IMR-90 (cell line): Measurements from ENCODE around the gene PSKH1. TPM values are rescaled to one million over a fixed set of nuclear protein-coding genes. Genes with fewer than 3 reads are reported as not detected.
A peak's percentile ranks its signal among the peaks of the same experiment; 100 is the strongest.

Source experiments
- ATAC-seq: fragments of 200-7000 bp; cut with Tn5 transposase; 2 replicates; pipeline ENCODE4 v1.9.1; 2020; ENCODE audit warnings: low read depth, mild to moderate bottlenecking, moderate library complexity
- BruUV-seq: library from RNA; stranded (reverse); fragments of 400-500 nt; replicated peaks from 2 replicates; lab custom pipeline; 2021; lab: Mats Ljungman, UMichigan
- CTCF ChIA-PET: fragments of 300-600 bp; formaldehyde crosslinking; extraction: SDS; loops from one replicate; lab custom pipeline; 2021; ENCODE audit warnings: antibody characterized with exemption; lab: Yijun Ruan, JAX
- POLR2A ChIA-PET: fragments of 300-600 bp; sonication (Branson Sonifier 250); formaldehyde crosslinking; loops from one replicate; lab custom pipeline; 2022; ENCODE audit warnings: antibody characterized with exemption; ENCODE audit not compliant: unreplicated experiment; lab: Charles Lee
- DNase-seq: peaks from one replicate; pipeline ENCODE4 v3.0.0; 2013
- H2AFZ ChIP-seq: replicated peaks from 2 replicates; pipeline ENCODE3; 2013; ENCODE audit warnings: low read length, mild to moderate bottlenecking; ENCODE audit not compliant: poor library complexity
- H2AK5ac ChIP-seq: 2 replicates; pipeline ENCODE4 v1.6.1; 2013; ENCODE audit warnings: low read depth, low read length, inconsistent platforms
- H2AK9ac ChIP-seq: replicated peaks from 2 replicates; pipeline ENCODE3; 2013; ENCODE audit warnings: mild to moderate bottlenecking, low read depth, low read length, moderate library complexity; ENCODE audit not compliant: poor library complexity
- H2BK120ac ChIP-seq: 2 replicates; pipeline ENCODE4 v1.6.1; 2013; ENCODE audit warnings: low read depth, low read length, inconsistent platforms
- H2BK15ac ChIP-seq: 3 replicates; pipeline ENCODE4 v1.6.1; 2013; ENCODE audit warnings: low read depth, low read length, inconsistent platforms
- H2BK20ac ChIP-seq: 2 replicates; pipeline ENCODE4 v1.6.1; 2013; ENCODE audit warnings: low read depth, mild to moderate bottlenecking, inconsistent platforms, low read length, moderate library complexity
- H2BK5ac ChIP-seq: 2 replicates; pipeline ENCODE4 v1.6.1; 2013; ENCODE audit warnings: mild to moderate bottlenecking, low read depth, low read length, inconsistent platforms; ENCODE audit not compliant: poor library complexity, severe bottlenecking
- H3K14ac ChIP-seq: replicated peaks from 2 replicates; pipeline ENCODE4 v1.6.1; 2013; ENCODE audit warnings: low read depth, low read length, inconsistent platforms
- H3K18ac ChIP-seq: 2 replicates; pipeline ENCODE4 v1.6.1; 2013; ENCODE audit warnings: low read depth, low read length, control low read depth
- H3K23ac ChIP-seq: 2 replicates; pipeline ENCODE4 v1.6.1; 2013; ENCODE audit warnings: low read depth, low read length, inconsistent platforms
- H3K27ac ChIP-seq: 2 replicates; pipeline ENCODE4 v1.5.1; 2013; ENCODE audit warnings: mild to moderate bottlenecking, control low read depth, low read length; ENCODE audit not compliant: insufficient read depth
- H3K27me3 ChIP-seq: 2 replicates; pipeline ENCODE4 v1.6.1; 2013; ENCODE audit warnings: low read length; ENCODE audit not compliant: control insufficient read depth, insufficient read depth
- H3K36me3 ChIP-seq: 2 replicates; pipeline ENCODE4 v1.6.1; 2013; ENCODE audit warnings: low read length, mixed read lengths; ENCODE audit not compliant: control insufficient read depth, insufficient read depth
- H3K4ac ChIP-seq: 2 replicates; pipeline ENCODE4 v1.6.1; 2013; ENCODE audit warnings: low read depth, low read length, inconsistent platforms
- H3K4me1 ChIP-seq: 2 replicates; pipeline ENCODE4 v1.6.1; 2013; ENCODE audit warnings: low read length, mixed read lengths; ENCODE audit not compliant: control insufficient read depth, insufficient read depth
- H3K4me2 ChIP-seq: 2 replicates; pipeline ENCODE4 v1.6.1; 2013; ENCODE audit warnings: low read depth, mild to moderate bottlenecking, control low read depth, low read length, moderate library complexity
- H3K4me3 ChIP-seq: 2 replicates; pipeline ENCODE4 v1.5.1; 2013; ENCODE audit warnings: low read depth, mild to moderate bottlenecking, control low read depth, low read length, moderate library complexity; ENCODE audit not compliant: insufficient read depth
- H3K56ac ChIP-seq: 2 replicates; pipeline ENCODE4 v1.6.1; 2013; ENCODE audit warnings: low read length, inconsistent platforms; ENCODE audit not compliant: insufficient read depth; ENCODE audit errors: extremely low read depth
- H3K79me1 ChIP-seq, 2 experiments: 2 replicates each; pipeline ENCODE4 v1.6.1; 2013; ENCODE audit warnings: low read length in 2 of 2, inconsistent platforms in 1 of 2, low read depth in 1 of 2
- H3K9ac ChIP-seq: 2 replicates; pipeline ENCODE4 v1.6.1; 2013; ENCODE audit warnings: low read depth, low read length, control low read depth
- H3K9me1 ChIP-seq: 2 replicates; pipeline ENCODE4 v1.6.1; 2013; ENCODE audit warnings: low read length, inconsistent platforms; ENCODE audit not compliant: insufficient read depth
- H3K9me3 ChIP-seq: 2 replicates; pipeline ENCODE4 v1.6.1; 2013; ENCODE audit warnings: low read length; ENCODE audit not compliant: control insufficient read depth, insufficient read depth
- H4K20me1 ChIP-seq: 2 replicates; pipeline ENCODE4 v1.6.1; 2013; ENCODE audit warnings: low read length, inconsistent platforms; ENCODE audit not compliant: insufficient read depth
- H4K5ac ChIP-seq: 2 replicates; pipeline ENCODE4 v1.6.1; 2013; ENCODE audit warnings: mild to moderate bottlenecking, low read depth, low read length, control low read depth
- H4K8ac ChIP-seq, 2 experiments: 2 replicates each; pipeline ENCODE4 v1.6.1; 2013; ENCODE audit warnings: low read depth in 2 of 2, low read length in 2 of 2, control low read depth in 1 of 2, inconsistent platforms in 1 of 2
- H4K91ac ChIP-seq: 2 replicates; pipeline ENCODE4 v1.6.1; 2013; ENCODE audit warnings: low read depth, low read length, inconsistent platforms; ENCODE audit not compliant: insufficient read depth
- CEBPB ChIP-seq: IDR thresholded peaks from 2 replicates; pipeline ENCODE4 v1.6.1; 2012; ENCODE audit warnings: low read depth, low read length, improper control_type of control experiment
- CHD1 ChIP-seq: IDR thresholded peaks from 2 replicates; pipeline ENCODE4 v1.6.1; 2012; ENCODE audit warnings: low read depth, low read length, improper control_type of control experiment
- CTCF ChIP-seq: conservative IDR thresholded peaks from 2 replicates; pipeline ENCODE4 v1.5.1; 2012; ENCODE audit warnings: mild to moderate bottlenecking, low read depth, low read length, improper control_type of control experiment
- ELK1 ChIP-seq: fragments of 150-350 bp; IDR thresholded peaks from 2 replicates; pipeline ENCODE4 v1.6.1; 2016; ENCODE audit warnings: low read depth, mild to moderate bottlenecking, low read length, moderate library complexity, borderline replicate concordance
- MAZ ChIP-seq: IDR thresholded peaks from 2 replicates; pipeline ENCODE4 v1.6.1; 2012; ENCODE audit warnings: low read depth, mild to moderate bottlenecking, low read length, improper control_type of control experiment, moderate library complexity, borderline replicate concordance
- MXI1 ChIP-seq: IDR thresholded peaks from 2 replicates; pipeline ENCODE4 v1.6.1; 2012; ENCODE audit warnings: low read depth, mild to moderate bottlenecking, low read length, moderate library complexity, borderline replicate concordance
- POLR2A ChIP-seq: IDR thresholded peaks from 2 replicates; pipeline ENCODE4 v1.6.1; 2012; ENCODE audit warnings: mild to moderate bottlenecking, low read depth, low read length
- RAD21 ChIP-seq: IDR thresholded peaks from 2 replicates; pipeline ENCODE4 v1.6.1; 2012; ENCODE audit warnings: low read length, improper control_type of control experiment
- RCOR1 ChIP-seq: IDR thresholded peaks from 2 replicates; pipeline ENCODE4 v1.6.1; 2012; ENCODE audit warnings: mild to moderate bottlenecking, low read length, improper control_type of control experiment; ENCODE audit not compliant: insufficient replicate concordance
- SMC3 ChIP-seq: fragments of 150-350 bp; IDR thresholded peaks from 2 replicates; pipeline ENCODE4 v1.6.1; 2016; ENCODE audit warnings: low read depth, mild to moderate bottlenecking, antibody characterized with exemption, low read length, moderate library complexity
- USF2 ChIP-seq: fragments of 150-350 bp; IDR thresholded peaks from 2 replicates; pipeline ENCODE4 v1.6.1; 2017; ENCODE audit warnings: mild to moderate bottlenecking, antibody characterized with exemption, low read length, low read depth
- WGBS, 2 experiments: methylation state at CpG; one replicate each; pipeline versions ENCODE4 v1.1.5 to v1.1.7; 2013; ENCODE audit warnings: missing lambda C conversion rate in 2 of 2; ENCODE audit not compliant: insufficient read length in 1 of 2; ENCODE audit errors: extremely low coverage in 2 of 2; 5-methylcytosine and 5-hydroxymethylcytosine counted together
- dilution Hi-C: fragments of 300-500 bp; cut with HindIII; formaldehyde crosslinking; loops from one replicate; pipeline ENCODE4 v1.14.3; 2018; ENCODE audit warnings: low sequenced_read_pairs; ENCODE audit not compliant: unreplicated experiment
- in situ Hi-C: fragments of 300-500 bp; cut with MboI; formaldehyde crosslinking; loops from 3 replicates; pipeline ENCODE4 v1.14.3; 2019; ENCODE audit warnings: low sequenced_read_pairs, inconsistent platforms, mixed read lengths
- intact Hi-C: fragments of 100-400 bp; cut with micrococcal nuclease; formaldehyde crosslinking; loops from 2 replicates; pipeline ENCODE4 v1.10.0; 2022
- polyA plus RNA-seq, 3 experiments: library from polyadenylated mRNA; depleted of rRNA; stranded (reverse); fragments of >200 nt; gene quantifications; 2 replicates each; pipeline ENCODE4 v1.2.3, GENCODE V29; 2012; ENCODE audit warnings: low replicate concordance in 1 of 3
- total RNA-seq: library from RNA; depleted of rRNA; stranded (reverse); fragments of >200 nt; gene quantifications from 2 replicates; pipeline ENCODE4 v1.2.3, GENCODE V29; 2012

The PSKH1 gene
- total and polyA plus RNA-seq, 2 of the 4 experiments (the other 2 are of a cell fraction): 11.5 to 26.7 TPM

GRCh38 chr16:67942510-67943255 lies 49.6 kb downstream of the PSKH1 start (continued):
- no peak for TF ChIP-seq ELK1

GRCh38 chr16:67943256-67943618 lies 50.2 kb downstream of the PSKH1 start:
- no peak overlapping the region for H3K4me3 ChIP-seq
- H2AFZ ChIP-seq: peak overlapping the region; percentile 14
- peaks cover 61% of the 10 kb centered on the region for H4K20me1 ChIP-seq
- H3K18ac ChIP-seq: no peak overlapping the region
- no peak overlapping the region for H3K4me2 ChIP-seq
- H3K14ac ChIP-seq: no peak overlapping the region
- POLR2A ChIA-PET: no interaction called here
- H3K79me1 ChIP-seq: peaks cover 14 to 79% of the 10 kb centered on the region in 2 experiments
- H2AK9ac ChIP-seq: no peak overlapping the region
- H2BK5ac ChIP-seq: no peak overlapping the region
- no peak overlapping the region for H4K91ac ChIP-seq
- H2BK15ac ChIP-seq: no peak overlapping the region
- peaks cover 85% of the 10 kb centered on the region for H3K36me3 ChIP-seq
- H3K4ac ChIP-seq: no peak overlapping the region
- no TSS peak for BruUV-seq
- H4K5ac ChIP-seq: no peak overlapping the region
- TF ChIP-seq CEBPB (no peak), USF2 (no peak), RAD21 (no peak), RCOR1 (no peak), POLR2A (no peak), SMC3 (no peak), CHD1 (no peak), CTCF (no peak), MAZ (no peak), MXI1 (no peak)
- H2BK120ac ChIP-seq: no peak overlapping the region
- no peak overlapping the region for H3K56ac ChIP-seq
- H2BK20ac ChIP-seq: no peak overlapping the region
- no peak overlapping the region for H3K23ac ChIP-seq
- DNase-seq (no peak), ATAC-seq (no peak)
- no peak overlapping the region for H2AK5ac ChIP-seq
- no peak overlapping the region for H4K8ac ChIP-seq
- intact Hi-C loops: no loop called here
- H3K27me3 ChIP-seq: no peaks in the 10 kb centered on the region
- CTCF ChIA-PET: no interaction called here
- no peaks in the 10 kb centered on the region for H3K9me3 ChIP-seq
- dilution Hi-C loops: no loop called here
- no peak overlapping the region for H3K27ac ChIP-seq
- WGBS, 2 experiments: 80% methylated on average over 1 of the region's 6 CpGs; no CpG with 5 or more reads in 1 of the 2 experiments
- H3K9me1 ChIP-seq: no peaks in the 10 kb centered on the region; the same call in 1 of the 2 replicates
- in situ Hi-C loops: loop anchor here (25.0 kb wide), 1 partner anchor 406 kb away; the partner anchor contains the start of gene RIPOR1
- H3K4me1 ChIP-seq: no peaks in the 10 kb centered on the region
- H3K9ac ChIP-seq: no peak overlapping the region
